Keratinocyte (primary cell): ENCODE data around the gene RABL6.

Source experiments
- EZH2 ChIP-seq: IDR thresholded peaks from one replicate; pipeline ENCODE4 v1.6.1; 2012; ENCODE audit warnings: inconsistent platforms, mild to moderate bottlenecking, low read length, moderate library complexity
- TF ChIP-seq, protein P1 (sequence below), 3 experiments: IDR thresholded peaks in 1 of 3; conservative IDR thresholded peaks in 1 of 3; optimal IDR thresholded peaks in 1 of 3; 2 replicates in 2 of 3; 3 replicates in 1 of 3; pipeline versions ENCODE3 to v1.5.1; 2011; ENCODE audit warnings: low read length in 3 of 3, mild to moderate bottlenecking in 3 of 3, moderate library complexity in 2 of 3, control low read depth in 1 of 3, inconsistent platforms in 1 of 3; ENCODE audit not compliant: insufficient read depth in 2 of 3; ENCODE audit errors: extremely low read depth in 1 of 3

DNA sequence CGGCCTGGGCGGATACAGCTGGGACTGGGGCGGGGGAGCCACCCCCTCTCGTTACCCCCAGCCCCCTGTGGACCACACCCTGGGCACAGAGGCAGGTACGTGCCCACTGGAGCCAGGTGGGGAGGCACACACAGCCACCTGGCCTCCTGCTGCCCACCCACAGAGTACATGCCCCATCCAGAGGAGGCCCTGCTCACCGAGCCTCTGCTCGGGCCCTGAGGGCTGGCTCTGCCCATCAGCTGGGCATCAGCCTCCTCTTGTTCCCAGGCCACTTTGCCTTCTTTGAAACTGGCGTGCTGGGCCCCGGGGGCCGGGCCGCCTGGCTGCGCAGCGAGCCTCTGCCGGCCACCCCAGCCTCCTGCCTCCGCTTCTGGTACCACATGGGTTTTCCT, 50.7 kb downstream of the RABL6 start:
- no peak for TF ChIP-seq EZH2
- TF ChIP-seq, protein P1, sequence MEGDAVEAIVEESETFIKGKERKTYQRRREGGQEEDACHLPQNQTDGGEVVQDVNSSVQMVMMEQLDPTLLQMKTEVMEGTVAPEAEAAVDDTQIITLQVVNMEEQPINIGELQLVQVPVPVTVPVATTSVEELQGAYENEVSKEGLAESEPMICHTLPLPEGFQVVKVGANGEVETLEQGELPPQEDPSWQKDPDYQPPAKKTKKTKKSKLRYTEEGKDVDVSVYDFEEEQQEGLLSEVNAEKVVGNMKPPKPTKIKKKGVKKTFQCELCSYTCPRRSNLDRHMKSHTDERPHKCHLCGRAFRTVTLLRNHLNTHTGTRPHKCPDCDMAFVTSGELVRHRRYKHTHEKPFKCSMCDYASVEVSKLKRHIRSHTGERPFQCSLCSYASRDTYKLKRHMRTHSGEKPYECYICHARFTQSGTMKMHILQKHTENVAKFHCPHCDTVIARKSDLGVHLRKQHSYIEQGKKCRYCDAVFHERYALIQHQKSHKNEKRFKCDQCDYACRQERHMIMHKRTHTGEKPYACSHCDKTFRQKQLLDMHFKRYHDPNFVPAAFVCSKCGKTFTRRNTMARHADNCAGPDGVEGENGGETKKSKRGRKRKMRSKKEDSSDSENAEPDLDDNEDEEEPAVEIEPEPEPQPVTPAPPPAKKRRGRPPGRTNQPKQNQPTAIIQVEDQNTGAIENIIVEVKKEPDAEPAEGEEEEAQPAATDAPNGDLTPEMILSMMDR (optimal IDR thresholded peaks at IDR 0.05 in 1 of 3, IDR thresholded peaks at IDR 0.05 in 1 of 3, conservative IDR thresholded peaks at IDR 0.05 in 1 of 3; ENCODE audit: extremely low read depth in 1 of 3, insufficient read depth in 2 of 3, low read length in 3 of 3) = no peak
